Measurements from ENCODE around the gene PRDM5.

Gene PRDM5

GRCh38 chr4:120844528-120844921, 78.0 kb downstream of the PRDM5 start:
- TF ChIP-seq, protein P1, sequence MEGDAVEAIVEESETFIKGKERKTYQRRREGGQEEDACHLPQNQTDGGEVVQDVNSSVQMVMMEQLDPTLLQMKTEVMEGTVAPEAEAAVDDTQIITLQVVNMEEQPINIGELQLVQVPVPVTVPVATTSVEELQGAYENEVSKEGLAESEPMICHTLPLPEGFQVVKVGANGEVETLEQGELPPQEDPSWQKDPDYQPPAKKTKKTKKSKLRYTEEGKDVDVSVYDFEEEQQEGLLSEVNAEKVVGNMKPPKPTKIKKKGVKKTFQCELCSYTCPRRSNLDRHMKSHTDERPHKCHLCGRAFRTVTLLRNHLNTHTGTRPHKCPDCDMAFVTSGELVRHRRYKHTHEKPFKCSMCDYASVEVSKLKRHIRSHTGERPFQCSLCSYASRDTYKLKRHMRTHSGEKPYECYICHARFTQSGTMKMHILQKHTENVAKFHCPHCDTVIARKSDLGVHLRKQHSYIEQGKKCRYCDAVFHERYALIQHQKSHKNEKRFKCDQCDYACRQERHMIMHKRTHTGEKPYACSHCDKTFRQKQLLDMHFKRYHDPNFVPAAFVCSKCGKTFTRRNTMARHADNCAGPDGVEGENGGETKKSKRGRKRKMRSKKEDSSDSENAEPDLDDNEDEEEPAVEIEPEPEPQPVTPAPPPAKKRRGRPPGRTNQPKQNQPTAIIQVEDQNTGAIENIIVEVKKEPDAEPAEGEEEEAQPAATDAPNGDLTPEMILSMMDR (conservative IDR thresholded peaks at IDR 0.05; ENCODE audit: low read depth), result no peak
- CTCF ChIA-PET, result interaction anchor here (0.7 kb wide), 1 partner anchor 688 kb away, joined by 3 read pairs; no protein-coding TSS in a partner anchor
- POLR2A ChIA-PET (ENCODE audit: low non-redundant PET), result no interaction called here
- H3K27ac ChIP-seq, result no peak overlapping the region
- no peak for DNase-seq (ENCODE audit: low spot score)

DNA sequence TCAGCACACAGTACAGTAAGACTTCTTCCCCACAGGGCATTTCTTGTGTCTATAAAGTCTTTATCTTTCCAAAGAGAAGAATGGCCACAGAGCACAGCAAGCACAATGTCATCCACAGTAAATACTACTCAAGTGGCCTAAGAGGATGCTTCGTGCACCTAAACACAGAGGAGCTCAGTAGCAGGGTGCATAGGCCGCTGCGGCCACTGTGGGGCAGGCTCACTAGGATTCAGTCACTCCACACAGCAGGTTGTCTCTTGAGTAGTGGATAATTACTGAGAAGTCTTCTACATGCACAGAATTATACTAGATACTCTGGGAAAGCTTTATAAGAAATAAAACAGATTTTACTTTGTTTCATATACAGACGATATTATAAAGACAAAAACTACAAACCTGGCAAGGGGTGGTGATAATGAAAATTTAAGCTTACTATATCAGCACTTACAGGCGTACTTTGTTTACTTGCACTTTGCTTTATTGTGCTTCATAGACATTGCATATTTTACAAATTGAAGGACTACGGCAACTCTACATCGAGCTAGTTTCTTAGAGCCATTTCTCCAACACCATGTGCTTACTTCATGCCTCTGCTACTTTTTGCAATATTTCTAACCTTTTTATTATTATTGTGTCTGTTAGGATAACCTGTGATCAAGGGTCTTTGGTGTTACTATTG, 78.5 kb downstream of the PRDM5 start:
- POLR2A ChIA-PET (ENCODE audit: low non-redundant PET), result no interaction called here
- no peak for DNase-seq (ENCODE audit: low spot score)
- TF ChIP-seq, protein P1 (conservative IDR thresholded peaks at IDR 0.05; ENCODE audit: low read depth), result no peak
- CTCF ChIA-PET, result interaction anchor here (0.5 to 0.7 kb wide), 2 partner anchors 26 to 687 kb away, joined by 3 read pairs; no protein-coding TSS in a partner anchor
- no peak overlapping the region for H3K27ac ChIP-seq

GRCh38 chr4:120842031-120842430, 80.5 kb downstream of the PRDM5 start:
- ChIA-PET CTCF (no interaction called here), POLR2A (ENCODE audit: low non-redundant PET) (no interaction called here)
- H3K27ac ChIP-seq, result no peak overlapping the region
- TF ChIP-seq, protein P1 (conservative IDR thresholded peaks at IDR 0.05; ENCODE audit: low read depth), result no peak
- no peak for DNase-seq (ENCODE audit: low spot score)

DNA sequence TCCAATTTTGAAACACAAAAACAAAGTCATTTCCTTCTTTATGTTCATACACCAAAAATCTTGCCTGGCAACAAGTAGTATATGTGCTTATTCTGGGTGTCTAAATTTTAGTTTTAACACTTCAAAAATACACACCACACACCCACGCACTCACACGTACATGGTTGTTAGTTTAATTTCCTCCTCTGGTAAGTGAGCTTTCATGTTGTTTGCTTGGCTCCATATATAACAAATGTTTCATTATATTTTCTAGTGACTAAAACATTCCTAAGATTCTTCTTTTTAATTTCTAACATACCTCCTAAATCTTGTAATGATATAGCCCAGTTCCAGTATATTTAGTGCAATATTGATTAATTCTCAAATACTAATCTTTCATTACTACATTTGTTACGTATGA, 80.9 kb downstream of the PRDM5 start:
- ChIA-PET POLR2A (ENCODE audit: low non-redundant PET) (no interaction called here), CTCF (no interaction called here)
- no peak for DNase-seq (ENCODE audit: low spot score)
- H3K27ac ChIP-seq, result no peak overlapping the region
- TF ChIP-seq, protein P1 (conservative IDR thresholded peaks at IDR 0.05; ENCODE audit: low read depth), result no peak

GRCh38 chr4:120839974-120840751, 82.4 kb downstream of the PRDM5 start:
- TF ChIP-seq, protein P1 (conservative IDR thresholded peaks at IDR 0.05; ENCODE audit: low read depth), result no peak
- POLR2A ChIA-PET (ENCODE audit: low non-redundant PET), result no interaction called here
- no peak overlapping the region for H3K27ac ChIP-seq
- CTCF ChIA-PET, result no interaction called here
- DNase-seq (ENCODE audit: low spot score), result no peak

DNA sequence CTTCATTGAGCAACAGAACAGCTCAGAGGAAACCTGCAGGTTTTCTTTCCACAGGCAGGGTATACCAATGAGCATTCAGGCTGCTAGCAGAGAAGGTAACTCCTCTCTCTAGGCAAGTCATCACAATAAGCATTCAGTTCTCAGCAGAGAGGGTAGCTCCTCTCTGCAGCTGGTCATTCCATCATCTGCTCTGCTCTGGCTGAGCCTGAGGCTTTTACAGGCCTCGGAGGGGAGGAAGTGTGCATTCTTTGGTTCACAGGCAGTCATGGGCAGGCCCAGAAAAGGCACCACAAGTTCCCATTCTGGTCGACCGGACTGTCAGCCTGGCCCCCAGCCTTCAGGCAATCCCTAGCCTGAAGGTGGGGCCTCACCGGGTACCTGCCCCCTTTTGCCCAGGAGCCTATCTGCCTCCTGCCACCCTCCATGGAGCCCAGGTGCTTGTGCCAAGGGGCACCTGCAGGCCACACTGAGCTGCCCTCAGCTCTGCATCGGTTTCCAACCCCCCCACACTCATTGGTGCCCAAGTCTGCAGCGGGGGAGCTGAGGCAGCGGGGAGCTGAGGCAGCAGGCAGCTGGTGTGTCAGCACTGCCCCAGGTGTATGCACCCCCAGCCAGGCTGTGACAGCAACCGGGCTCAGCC, 83.1 kb downstream of the PRDM5 start:
- TF ChIP-seq, protein P1 (conservative IDR thresholded peaks at IDR 0.05; ENCODE audit: low read depth), result no peak
- POLR2A ChIA-PET (ENCODE audit: low non-redundant PET), result no interaction called here
- CTCF ChIA-PET, result no interaction called here
- no peak for DNase-seq (ENCODE audit: low spot score)
- no peak overlapping the region for H3K27ac ChIP-seq

All from RWPE1 (cell line).